ENCODE data around the gene SNAPC1. TPM values are rescaled to one million over a fixed set of nuclear protein-coding genes. Genes with fewer than 3 reads are reported as not detected.

Gene SNAPC1
- total and polyA plus RNA-seq, 9 of the 15 experiments (the other 6 are each of a cell fraction or from before 2014, with no cell fraction given): 3.7 to 9.0 (median 7.9) TPM

DNA sequence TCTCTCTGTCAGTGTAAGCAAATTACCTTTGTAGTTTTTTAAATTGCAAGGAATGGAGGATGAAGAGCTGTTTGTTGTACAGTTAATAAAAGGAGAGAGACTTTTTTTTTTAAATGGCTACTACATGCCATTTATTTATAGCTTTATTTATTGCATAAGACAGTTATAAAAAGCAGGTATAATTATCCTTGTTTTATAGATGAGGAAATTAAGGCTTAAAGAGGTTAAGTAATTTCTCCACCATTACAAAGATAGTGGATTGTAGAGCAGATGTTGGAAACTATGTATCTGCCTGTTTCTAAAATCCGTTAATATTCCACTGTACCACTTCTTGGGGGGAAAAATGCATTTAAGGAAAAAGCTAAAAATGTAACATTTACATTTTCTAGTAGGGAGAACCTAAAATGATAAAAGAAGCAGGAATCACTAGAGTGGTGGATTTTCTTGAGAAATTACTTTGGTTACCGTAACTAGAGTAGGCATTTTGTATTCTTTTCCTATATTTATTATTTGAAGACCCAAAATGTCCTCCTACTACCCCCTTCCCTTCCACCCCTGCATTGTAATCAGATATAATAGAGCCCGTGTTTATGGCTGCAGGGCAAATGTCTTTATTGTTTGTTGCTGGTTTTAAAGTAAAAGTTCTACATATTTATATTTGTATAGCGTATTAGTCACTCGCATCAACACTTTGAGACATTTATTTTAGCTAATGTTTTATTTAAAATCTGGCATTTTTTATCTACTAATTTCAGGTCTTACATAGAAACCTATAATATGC lies 2.3 kb downstream of the SNAPC1 start:
- ATAC-seq (no peak), FAIRE-seq (no peak), DNase-seq (ENCODE audit: extremely low read depth in 1 of 4, low spot score in 3 of 4) (peak in 1 of 4 experiments; percentile 14)
- Histone ChIP-seq H3K4me3 (peak overlapping the region; percentile 77), H3K9me3 (replicated peaks; ENCODE audit: control insufficient read depth, insufficient read depth, low read depth, low read length) (no peaks in the 10 kb centered on the region), H2AFZ (ENCODE audit: low read depth, low read length) (peak overlapping the region; percentile 27), H3K4me1 (replicated peaks in 1 of 2; ENCODE audit: control insufficient read depth in 2 of 2, insufficient read depth in 2 of 2, low read length in 2 of 2) (peaks cover 0 to 5% of the 10 kb centered on the region in 2 experiments; a peak in 2 of 5 replicates), H3K4me2 (ENCODE audit: insufficient read depth, low read length) (peak overlapping the region; percentile 98), H3K36me3 (ENCODE audit: control insufficient read depth, insufficient read depth, low read length) (peaks cover 26% of the 10 kb centered on the region; the same call in 2 of the 3 replicates), H3K9ac (ENCODE audit: insufficient read depth in 1 of 2, low read depth in 2 of 2, low read length in 2 of 2) (peak overlapping the region in 1 of 2 experiments; percentile 72; a peak in 3 of 4 replicates), H3K79me2 (ENCODE audit: control insufficient read depth, insufficient read depth, low read length) (peaks cover 49% of the 10 kb centered on the region), H4K20me1 (replicated peaks; ENCODE audit: control insufficient read depth, insufficient read depth, low read length) (no peaks in the 10 kb centered on the region), H3K27me3 (ENCODE audit: control insufficient read depth in 2 of 2, insufficient read depth in 2 of 2, low read length in 2 of 2) (no peaks in the 10 kb centered on the region; a peak in 1 of 5 replicates), H3K9me1 (ENCODE audit: control insufficient read depth, insufficient read depth, low read length) (no peaks in the 10 kb centered on the region), H3K27ac (ENCODE audit: extremely low read depth, low read depth, low read length) (peak overlapping the region; percentile 86; the same call in 2 of the 3 replicates)
- BruUV-seq (replicated peaks): no TSS peak
- TF ChIP-seq NFE2L1 (tag; IDR thresholded peaks at IDR 0.05; ENCODE audit: borderline replicate concordance, low read depth) (no peak), CEBPG (CRISPR knock-in tag; IDR thresholded peaks at IDR 0.05) (no peak), CEBPG (tag; conservative IDR thresholded peaks at IDR 0.05 in 1 of 2, IDR thresholded peaks at IDR 0.05 in 1 of 2) (peak; percentile 27 to 88; a peak in 2 of 4 replicates), NELFE (IDR thresholded peaks at IDR 0.05; ENCODE audit: insufficient read depth, insufficient read length) (no peak), YY1 (IDR thresholded peaks at IDR 0.05; ENCODE audit: borderline replicate concordance in 1 of 3, control insufficient read depth in 1 of 3, extremely low read depth in 1 of 3, insufficient read depth in 3 of 3, insufficient read length in 1 of 3, insufficient replicate concordance in 2 of 3, low read depth in 1 of 3, low read length in 2 of 3) (peak in 1 of 3 experiments; percentile 47), CEBPB (tag; IDR thresholded peaks at IDR 0.05) (peak; percentile 75)
- CTCF ChIA-PET (ENCODE audit: low intra/inter-chr PET ratio): no interaction called here
- POLR2A ChIA-PET: interaction anchor here (1.0 to 1.7 kb wide), 2 partner anchors 8 to 19 kb away, joined by 3 to 5 read pairs; no protein-coding TSS in a partner anchor
- in situ Hi-C loops (cut with MboI) (no loop called here), intact Hi-C loops (cut with micrococcal nuclease) (no loop called here)
- 10% methylated on average over 5 of the region's 5 CpGs for WGBS (ENCODE audit: insufficient coverage, low coverage, missing lambda C conversion rate)

Data from K562 (cell line).